HFFc6 (cell line): ENCODE data around the gene EPHB1. TPM values are rescaled to one million over a fixed set of nuclear protein-coding genes. Genes with fewer than 3 reads are reported as not detected.

Experiments
- DNase-seq: peaks from one replicate; pipeline ENCODE4 v3.0.0-alpha.2; 2018
- H3K27ac Mint-ChIP-seq: 2 replicates; pipeline ENCODE4 v1.8.0; 2020; ENCODE audit warnings: mild to moderate bottlenecking, mixed read lengths
- H3K27me3 Mint-ChIP-seq: 2 replicates; pipeline ENCODE4 v1.8.0; 2021; ENCODE audit warnings: mild to moderate bottlenecking, moderate library complexity, mixed read lengths; ENCODE audit not compliant: insufficient read depth
- H3K36me3 Mint-ChIP-seq: 2 replicates; pipeline ENCODE4 v1.8.0; 2021; ENCODE audit warnings: low read depth, mixed read lengths
- H3K4me1 Mint-ChIP-seq: 2 replicates; pipeline ENCODE4 v1.8.0; 2020; ENCODE audit warnings: low read depth, mixed read lengths
- H3K4me3 Mint-ChIP-seq: 2 replicates; pipeline ENCODE4 v1.8.0; 2020; ENCODE audit warnings: mild to moderate bottlenecking, moderate library complexity, mixed read lengths
- H3K9me3 Mint-ChIP-seq: 2 replicates; pipeline ENCODE4 v1.8.0; 2020; ENCODE audit warnings: mild to moderate bottlenecking, mixed read lengths
- CTCF ChIP-seq: fragments of 200-600 bp; sonication (generic); IDR thresholded peaks from 2 replicates; pipeline ENCODE4 v1.5.0; 2021; ENCODE audit warnings: antibody characterized with exemption, mild to moderate bottlenecking
- total RNA-seq, 6 experiments: library from RNA; stranded (reverse); fragmentation: NEBNext Ultra II Directional; extraction: Animal tissue kit (Norgen Biotek cat#: 25700); gene quantifications; 2 replicates in 1 of 6; 3 replicates in 5 of 6; pipeline ENCODE4 v1.2.3, GENCODE V29; 2021

The EPHB1 gene
- total RNA-seq, 6 experiments from 2014 or later: 0.88 to 2.6 (median 1.0) TPM

- Mint-ChIP-seq H3K4me1 (no peaks in the 10 kb centered on the region), H3K4me3 (no peak overlapping the region), H3K27me3 (peaks cover 9% of the 10 kb centered on the region), H3K9me3 (peaks cover 15% of the 10 kb centered on the region; the same call in 1 of the 2 replicates), H3K27ac (no peak overlapping the region), H3K36me3 (no peaks in the 10 kb centered on the region)
- TF ChIP-seq CTCF: no peak
- no peak for DNase-seq
Measured at GRCh38 chr3:135268941-135269532, 474.0 kb downstream of the EPHB1 start.

- H3K36me3 Mint-ChIP-seq: no peaks in the 10 kb centered on the region
- peaks cover 3% of the 10 kb centered on the region; the same call in 1 of the 2 replicates for H3K27me3 Mint-ChIP-seq
- TF ChIP-seq CTCF: no peak
- no peak overlapping the region for H3K27ac Mint-ChIP-seq
- DNase-seq: no peak
- H3K9me3 Mint-ChIP-seq: peaks cover 10% of the 10 kb centered on the region; the same call in 1 of the 2 replicates
- H3K4me3 Mint-ChIP-seq: no peak overlapping the region
- H3K4me1 Mint-ChIP-seq: no peaks in the 10 kb centered on the region
Measured at GRCh38 chr3:135271177-135272025, 476.3 kb downstream of the EPHB1 start.

- Mint-ChIP-seq H3K4me3 (no peak overlapping the region), H3K27me3 (peaks cover 3% of the 10 kb centered on the region; the same call in 1 of the 2 replicates), H3K36me3 (no peaks in the 10 kb centered on the region), H3K4me1 (no peaks in the 10 kb centered on the region), H3K27ac (no peak overlapping the region), H3K9me3 (peaks cover 10% of the 10 kb centered on the region; the same call in 1 of the 2 replicates)
- TF ChIP-seq CTCF: no peak
- DNase-seq: no peak
Measured at GRCh38 chr3:135272026-135272669, 477.1 kb downstream of the EPHB1 start.

GRCh38 chr3:135292162-135292561 is 497.1 kb downstream of the EPHB1 start:
- Mint-ChIP-seq H3K27me3 (no peaks in the 10 kb centered on the region), H3K9me3 (no peaks in the 10 kb centered on the region; the same call in 1 of the 2 replicates), H3K27ac (no peak overlapping the region), H3K4me1 (no peaks in the 10 kb centered on the region), H3K36me3 (no peaks in the 10 kb centered on the region), H3K4me3 (no peak overlapping the region)
- no peak for TF ChIP-seq CTCF
- no peak for DNase-seq

GRCh38 chr3:135301670-135302069 is 506.6 kb downstream of the EPHB1 start:
- Mint-ChIP-seq H3K27ac (no peak overlapping the region), H3K4me1 (no peaks in the 10 kb centered on the region), H3K4me3 (no peak overlapping the region), H3K9me3 (peaks cover 32% of the 10 kb centered on the region), H3K27me3 (no peaks in the 10 kb centered on the region), H3K36me3 (no peaks in the 10 kb centered on the region; the same call in 1 of the 2 replicates)
- no peak for TF ChIP-seq CTCF
- no peak for DNase-seq
